Liver (tissue), 9 donors: ENCODE results near the gene IL1R2. TPM values are rescaled to one million over a fixed set of nuclear protein-coding genes. Genes with fewer than 3 reads are reported as not detected.
A peak's percentile ranks its signal among the peaks of the same experiment; 100 is the strongest.

Experiments
- DNase-seq: peaks from one replicate; pipeline ENCODE4 v3.0.0-alpha.2; 2017; ENCODE audit warnings: low spot score
- H3K27ac ChIP-seq, 2 donors: one replicate each; pipeline ENCODE4 v1.7.0; 2013; ENCODE audit warnings: inconsistent platforms in 2 of 2, low read length in 2 of 2, control low read depth in 1 of 2, low read depth in 1 of 2, mild to moderate bottlenecking in 1 of 2
- H3K27me3 ChIP-seq, 4 donors: one replicate each; pipeline versions ENCODE4 v1.6.1 to v1.7.0; 2013; ENCODE audit warnings: low read length in 3 of 4, inconsistent platforms in 1 of 4, mild to moderate bottlenecking in 1 of 4, moderate library complexity in 1 of 4; ENCODE audit not compliant: control insufficient read depth in 4 of 4, insufficient read depth in 4 of 4
- H3K36me3 ChIP-seq, 4 donors: one replicate each; pipeline versions ENCODE4 v1.6.1 to v1.7.0; 2013; ENCODE audit warnings: low read length in 3 of 4, mild to moderate bottlenecking in 3 of 4, low read depth in 1 of 4, moderate library complexity in 1 of 4; ENCODE audit not compliant: control insufficient read depth in 4 of 4, insufficient read depth in 3 of 4
- H3K4me1 ChIP-seq, 4 donors: one replicate each; pipeline versions ENCODE4 v1.6.1 to v1.7.0; 2013; ENCODE audit warnings: low read length in 3 of 4, mild to moderate bottlenecking in 3 of 4, moderate library complexity in 1 of 4; ENCODE audit not compliant: control insufficient read depth in 4 of 4, insufficient read depth in 4 of 4
- H3K4me3 ChIP-seq, 3 donors: one replicate each; pipeline versions ENCODE4 v1.6.1 to v1.7.0; 2013; ENCODE audit warnings: low read length in 3 of 3, control low read depth in 1 of 3, low read depth in 1 of 3, mild to moderate bottlenecking in 1 of 3
- H3K9ac ChIP-seq, 2 donors: one replicate each; pipeline ENCODE4 v1.7.0; 2013; ENCODE audit warnings: low read length in 2 of 2, mild to moderate bottlenecking in 2 of 2, moderate library complexity in 2 of 2, control low read depth in 1 of 2, low read depth in 1 of 2
- H3K9me3 ChIP-seq, 4 donors: one replicate each; pipeline versions ENCODE4 v1.6.1 to v1.7.0; 2013; ENCODE audit warnings: low read length in 3 of 4; ENCODE audit not compliant: control insufficient read depth in 4 of 4
- ATF3 ChIP-seq: IDR thresholded peaks from 2 replicates; pipeline ENCODE4 v1.6.1; 2016; ENCODE audit warnings: antibody characterized with exemption
- CTCF ChIP-seq: fragments of 150-350 bp; IDR thresholded peaks from 2 replicates; pipeline ENCODE4 v1.5.1; 2017; ENCODE audit warnings: improper control_type of control experiment, low read depth, low read length; ENCODE audit not compliant: missing input control
- EGR1 ChIP-seq, 2 donors: IDR thresholded peaks; 2 replicates each; pipeline ENCODE4 v1.6.1; 2016 to 2018; ENCODE audit warnings: antibody characterized with exemption in 2 of 2, low read depth in 2 of 2
- FOXA1 ChIP-seq: IDR thresholded peaks from 2 replicates; pipeline ENCODE4 v1.6.1; 2016; ENCODE audit warnings: antibody characterized with exemption
- FOXA2 ChIP-seq: IDR thresholded peaks from 2 replicates; pipeline ENCODE4 v1.6.1; 2016; ENCODE audit warnings: antibody characterized with exemption
- GABPA ChIP-seq, 2 donors: IDR thresholded peaks in 1 of 2; conservative IDR thresholded peaks in 1 of 2; 2 replicates each; pipeline ENCODE4 v1.6.1; 2016; ENCODE audit warnings: antibody characterized with exemption in 2 of 2, mild to moderate bottlenecking in 1 of 2, moderate library complexity in 1 of 2
- HNF4A ChIP-seq, 2 donors: conservative IDR thresholded peaks; 2 replicates each; pipeline ENCODE4 v1.6.1; 2016; ENCODE audit warnings: antibody characterized with exemption in 2 of 2, mild to moderate bottlenecking in 2 of 2
- HNF4G ChIP-seq: IDR thresholded peaks from 2 replicates; pipeline ENCODE4 v1.6.1; 2016; ENCODE audit warnings: antibody characterized with exemption
- JUND ChIP-seq, 2 donors: IDR thresholded peaks; 2 replicates each; pipeline ENCODE4 v1.6.1; 2016; ENCODE audit warnings: antibody characterized with exemption in 2 of 2
- NR2F2 ChIP-seq: IDR thresholded peaks from 2 replicates; pipeline ENCODE4 v1.6.1; 2016; ENCODE audit warnings: antibody characterized with exemption
- RAD21 ChIP-seq, 2 donors: IDR thresholded peaks; 2 replicates each; pipeline ENCODE4 v1.6.1; 2016; ENCODE audit warnings: antibody characterized with exemption in 2 of 2, mild to moderate bottlenecking in 2 of 2
- RXRA ChIP-seq, 2 donors: IDR thresholded peaks; 2 replicates each; pipeline ENCODE4 v1.6.1; 2017 to 2018; ENCODE audit warnings: antibody characterized with exemption in 2 of 2, mild to moderate bottlenecking in 1 of 2
- SP1 ChIP-seq: IDR thresholded peaks from 2 replicates; pipeline ENCODE4 v1.6.1; 2018; ENCODE audit warnings: antibody characterized with exemption, mild to moderate bottlenecking
- TAF1 ChIP-seq: conservative IDR thresholded peaks from 2 replicates; pipeline ENCODE4 v1.6.1; 2016; ENCODE audit warnings: antibody characterized with exemption, mild to moderate bottlenecking
- YY1 ChIP-seq: IDR thresholded peaks from 2 replicates; pipeline ENCODE4 v1.6.1; 2016; ENCODE audit warnings: antibody characterized with exemption, mild to moderate bottlenecking
- ZBTB33 ChIP-seq: IDR thresholded peaks from 2 replicates; pipeline ENCODE4 v1.6.1; 2016; ENCODE audit warnings: antibody characterized with exemption
- WGBS: extraction: QIAGEN DNeasy Blood & Tissue Kit; methylation state at CpG from one replicate; pipeline ENCODE4 v1.1.7; 2013; 5-methylcytosine and 5-hydroxymethylcytosine counted together
- polyA plus RNA-seq, 2 donors: library from polyadenylated mRNA; stranded (reverse) in 1 of 2; unstranded in 1 of 2; fragments of 200-250 nt in 1 of 2; fragments of >200 nt in 1 of 2; fragmentation: Nextera tagmentation in 1 of 2; extraction: Ambion mirVana in 1 of 2; gene quantifications; one replicate each; pipeline versions ENCODE4 v1.2.1 to v1.2.3, GENCODE V29; 2013 to 2015
- total RNA-seq, 2 donors: library from RNA; depleted of rRNA; stranded (reverse); fragments of >200 nt; gene quantifications; one replicate each; pipeline ENCODE4 v1.2.3, GENCODE V29; 2014
- TF ChIP-seq, protein P1 (sequence below): IDR thresholded peaks from 2 replicates; pipeline ENCODE4 v1.6.1; 2016; ENCODE audit warnings: antibody characterized with exemption
- TF ChIP-seq, protein P2 (sequence below): IDR thresholded peaks from 2 replicates; pipeline ENCODE4 v1.6.1; 2016; ENCODE audit warnings: antibody characterized with exemption, mild to moderate bottlenecking
- donor health status: healthy.
- donor health status: healthy.
- donor health status: healthy.
- donor health status: healthy.
- donor health status: healthy.

Gene IL1R2
- total and polyA plus RNA-seq, 4 donors = 3.7 to 28.2 (median 7.3) TPM

DNA sequence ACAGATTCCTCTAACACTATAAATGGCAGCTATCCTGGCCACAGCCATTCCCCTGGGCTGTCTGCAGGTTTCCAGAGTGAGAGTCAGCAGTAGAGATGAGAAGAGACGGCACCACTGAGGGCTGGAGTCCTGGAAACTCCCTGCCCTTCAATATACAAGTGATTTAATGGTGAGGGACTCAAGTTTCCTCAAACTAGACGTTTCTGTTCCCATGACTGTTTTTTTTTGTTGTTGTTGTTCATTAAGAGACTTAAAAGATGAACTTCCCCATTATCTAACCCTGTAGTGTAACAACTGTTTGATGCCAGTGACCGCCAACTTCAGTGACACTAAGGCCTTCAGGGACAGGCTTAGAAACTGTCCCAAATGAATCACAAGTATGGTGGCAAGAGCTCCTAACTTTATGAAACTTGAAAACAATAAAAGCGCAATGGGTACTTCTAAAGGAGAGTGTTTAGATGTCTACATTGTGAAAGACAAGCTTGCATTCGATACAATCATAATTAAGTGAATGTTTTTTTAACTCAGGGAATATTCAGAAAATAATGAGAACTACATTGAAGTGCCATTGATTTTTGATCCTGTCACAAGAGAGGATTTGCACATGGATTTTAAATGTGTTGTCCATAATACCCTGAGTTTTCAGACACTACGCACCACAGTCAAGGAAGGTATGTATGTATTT is 34.0 kb downstream of the IL1R2 start:
- DNase-seq = no peak
- H3K4me1 ChIP-seq = peaks cover 6 to 22% (median 13%) of the 10 kb centered on the region in 4 donors
- no peaks in the 10 kb centered on the region for H3K9me3 ChIP-seq
- WGBS = 84% methylated on average over 6 of the region's 6 CpGs
- no peak overlapping the region for H3K9ac ChIP-seq
- no peaks in the 10 kb centered on the region for H3K36me3 ChIP-seq
- TF ChIP-seq CTCF (no peak), ZBTB33 (no peak), RAD21 (IDR thresholded peaks at IDR 0.05) (no peak), YY1 (no peak), RXRA (IDR thresholded peaks at IDR 0.05) (no peak), JUND (IDR thresholded peaks at IDR 0.05) (no peak), FOXA2 (no peak), TAF1 (no peak), EGR1 (IDR thresholded peaks at IDR 0.05; ENCODE audit: low read depth in 2 of 2) (no peak), NR2F2 (no peak), FOXA1 (no peak), HNF4A (conservative IDR thresholded peaks at IDR 0.05) (no peak), HNF4G (no peak), SP1 (no peak), ATF3 (no peak), GABPA (IDR thresholded peaks at IDR 0.05 in 1 of 2, conservative IDR thresholded peaks at IDR 0.05 in 1 of 2) (no peak)
- TF ChIP-seq, protein P1, sequence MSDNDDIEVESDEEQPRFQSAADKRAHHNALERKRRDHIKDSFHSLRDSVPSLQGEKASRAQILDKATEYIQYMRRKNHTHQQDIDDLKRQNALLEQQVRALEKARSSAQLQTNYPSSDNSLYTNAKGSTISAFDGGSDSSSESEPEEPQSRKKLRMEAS = no peak
- TF ChIP-seq, protein P2, sequence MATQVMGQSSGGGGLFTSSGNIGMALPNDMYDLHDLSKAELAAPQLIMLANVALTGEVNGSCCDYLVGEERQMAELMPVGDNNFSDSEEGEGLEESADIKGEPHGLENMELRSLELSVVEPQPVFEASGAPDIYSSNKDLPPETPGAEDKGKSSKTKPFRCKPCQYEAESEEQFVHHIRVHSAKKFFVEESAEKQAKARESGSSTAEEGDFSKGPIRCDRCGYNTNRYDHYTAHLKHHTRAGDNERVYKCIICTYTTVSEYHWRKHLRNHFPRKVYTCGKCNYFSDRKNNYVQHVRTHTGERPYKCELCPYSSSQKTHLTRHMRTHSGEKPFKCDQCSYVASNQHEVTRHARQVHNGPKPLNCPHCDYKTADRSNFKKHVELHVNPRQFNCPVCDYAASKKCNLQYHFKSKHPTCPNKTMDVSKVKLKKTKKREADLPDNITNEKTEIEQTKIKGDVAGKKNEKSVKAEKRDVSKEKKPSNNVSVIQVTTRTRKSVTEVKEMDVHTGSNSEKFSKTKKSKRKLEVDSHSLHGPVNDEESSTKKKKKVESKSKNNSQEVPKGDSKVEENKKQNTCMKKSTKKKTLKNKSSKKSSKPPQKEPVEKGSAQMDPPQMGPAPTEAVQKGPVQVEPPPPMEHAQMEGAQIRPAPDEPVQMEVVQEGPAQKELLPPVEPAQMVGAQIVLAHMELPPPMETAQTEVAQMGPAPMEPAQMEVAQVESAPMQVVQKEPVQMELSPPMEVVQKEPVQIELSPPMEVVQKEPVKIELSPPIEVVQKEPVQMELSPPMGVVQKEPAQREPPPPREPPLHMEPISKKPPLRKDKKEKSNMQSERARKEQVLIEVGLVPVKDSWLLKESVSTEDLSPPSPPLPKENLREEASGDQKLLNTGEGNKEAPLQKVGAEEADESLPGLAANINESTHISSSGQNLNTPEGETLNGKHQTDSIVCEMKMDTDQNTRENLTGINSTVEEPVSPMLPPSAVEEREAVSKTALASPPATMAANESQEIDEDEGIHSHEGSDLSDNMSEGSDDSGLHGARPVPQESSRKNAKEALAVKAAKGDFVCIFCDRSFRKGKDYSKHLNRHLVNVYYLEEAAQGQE = no peak
- H3K27ac ChIP-seq = peak overlapping the region; percentile 56 to 63
- H3K4me3 ChIP-seq = no peak overlapping the region
- H3K27me3 ChIP-seq = no peaks in the 10 kb centered on the region
